H54 (cell line): ENCODE data around the gene MAP4K4.

Experiments used
- DNase-seq: peaks from one replicate; pipeline ENCODE4 v3.0.0; 2011; ENCODE audit warnings: low spot score, mixed read lengths; ENCODE audit not compliant: insufficient read length
- FAIRE-seq: peaks from 3 replicates; lab custom pipeline; 2011; peaks lifted over from hg19 to GRCh38; lab: Jason Lieb, UNC
- POLR2A ChIP-seq: IDR thresholded peaks from 2 replicates; pipeline ENCODE4 v1.6.1; 2011; ENCODE audit warnings: low read depth, mild to moderate bottlenecking, low read length

Gene MAP4K4

GRCh38 chr2:101776172-101777043 lies 78.9 kb downstream of the MAP4K4 start:
- FAIRE-seq (no peak), DNase-seq (no peak)
- no peak for TF ChIP-seq POLR2A

GRCh38 chr2:101777337-101777736 lies 79.8 kb downstream of the MAP4K4 start:
- FAIRE-seq (no peak), DNase-seq (no peak)
- TF ChIP-seq POLR2A = no peak

GRCh38 chr2:101778102-101778501 lies 80.6 kb downstream of the MAP4K4 start:
- no peak for DNase-seq
- TF ChIP-seq POLR2A = no peak

GRCh38 chr2:101779190-101779589 lies 81.7 kb downstream of the MAP4K4 start:
- DNase-seq = no peak
- FAIRE-seq = no peak
- no peak for TF ChIP-seq POLR2A

More at GRCh38 chr2:101778102-101778501, 80.6 kb downstream of the MAP4K4 start:
- FAIRE-seq = no peak

GRCh38 chr2:101779656-101780055 lies 82.1 kb downstream of the MAP4K4 start:
- FAIRE-seq (no peak), DNase-seq (no peak)
- no peak for TF ChIP-seq POLR2A

- FAIRE-seq = no peak
- no peak for TF ChIP-seq POLR2A
- no peak for DNase-seq
Measured at GRCh38 chr2:101781326-101781725, 83.8 kb downstream of the MAP4K4 start.

- TF ChIP-seq POLR2A = no peak
- no peak for FAIRE-seq
- no peak for DNase-seq
Measured at GRCh38 chr2:101781791-101782426, 84.4 kb downstream of the MAP4K4 start.

- DNase-seq = no peak
- TF ChIP-seq POLR2A = no peak
- FAIRE-seq = no peak
Measured at GRCh38 chr2:101782427-101782792, 84.9 kb downstream of the MAP4K4 start.

- TF ChIP-seq POLR2A = no peak
- DNase-seq = no peak
- FAIRE-seq = peak; percentile 53
Measured at GRCh38 chr2:101787097-101787496, 89.6 kb downstream of the MAP4K4 start.

- TF ChIP-seq POLR2A = no peak
- DNase-seq (no peak), FAIRE-seq (no peak)
Measured at GRCh38 chr2:101788565-101788964, 91.1 kb downstream of the MAP4K4 start.

- DNase-seq = no peak
- peak; percentile 15 for FAIRE-seq
- no peak for TF ChIP-seq POLR2A
Measured at GRCh38 chr2:101788995-101789970, 91.8 kb downstream of the MAP4K4 start.

- peak; percentile 30 for FAIRE-seq
- DNase-seq = no peak
- no peak for TF ChIP-seq POLR2A
Measured at GRCh38 chr2:101790416-101790815, 92.9 kb downstream of the MAP4K4 start.

GRCh38 chr2:101790857-101791256 lies 93.3 kb downstream of the MAP4K4 start:
- TF ChIP-seq POLR2A = no peak
- FAIRE-seq (no peak), DNase-seq (no peak)
